Ovary (tissue), 9 donors: ENCODE results near the gene MESD. TPM values are rescaled to one million over a fixed set of nuclear protein-coding genes. Genes with fewer than 3 reads are reported as not detected.
A peak's percentile ranks its signal among the peaks of the same experiment; 100 is the strongest.
"Not testable (repeated sequence)": the region's sequence is repeated elsewhere in the genome, so short reads cannot be mapped to it uniquely, and the experiment has no call there.

Experiments
- DNase-seq, 5 donors: peaks; one replicate each; pipeline ENCODE4 v3.0.0-alpha.2; 2019 to 2020
- H3K27ac ChIP-seq, 2 donors: fragments of 200-600 bp; one replicate each; pipeline versions ENCODE4 v1.5.1 to v1.8.0; 2019 to 2022
- H3K27me3 ChIP-seq: fragments of 200-600 bp; one replicate; pipeline ENCODE4 v1.8.0; 2022
- H3K36me3 ChIP-seq: fragments of 200-600 bp; sonication (generic); one replicate; pipeline ENCODE4 v1.5.1; 2019
- H3K4me1 ChIP-seq: one replicate; pipeline ENCODE4 v1.8.1; 2013; ENCODE audit warnings: mild to moderate bottlenecking, moderate library complexity; ENCODE audit not compliant: insufficient read depth
- H3K4me3 ChIP-seq: fragments of 200-600 bp; sonication (generic); one replicate; pipeline ENCODE4 v1.5.1; 2017
- H3K9me3 ChIP-seq, 2 donors: fragments of 200-600 bp in 1 of 2; sonication (generic) in 1 of 2; one replicate each; pipeline versions ENCODE4 v1.5.1 to v1.8.1; 2013 to 2019; ENCODE audit warnings: mild to moderate bottlenecking in 1 of 2, moderate library complexity in 1 of 2
- CTCF ChIP-seq, 3 donors: fragments of 450-650 bp in 2 of 3; fragments of 200-600 bp in 1 of 3; IDR thresholded peaks; one replicate each; pipeline versions ENCODE4 v1.5.1 to v1.8.0; 2016 to 2022; ENCODE audit warnings: antibody characterized with exemption in 3 of 3, mild to moderate bottlenecking in 1 of 3
- EP300 ChIP-seq: sonication (generic); formaldehyde crosslinking; IDR thresholded peaks from one replicate; pipeline ENCODE4 v1.6.1; 2017; ENCODE audit warnings: antibody characterized with exemption
- POLR2A ChIP-seq: fragments of 450-650 bp; IDR thresholded peaks from one replicate; pipeline ENCODE4 v1.6.1; 2017; ENCODE audit warnings: antibody characterized with exemption, mild to moderate bottlenecking, moderate library complexity
- WGBS, 3 donors: extraction: QIAGEN DNeasy Blood & Tissue Kit in 1 of 3; methylation state at CpG; one replicate each; pipeline versions ENCODE4 v1.1.5 to v1.1.7; 2013 to 2017; 5-methylcytosine and 5-hydroxymethylcytosine counted together
- intact Hi-C, 4 donors: fragments of 100-400 bp; cut with DNase I; formaldehyde crosslinking; loops; one replicate each; pipeline versions ENCODE4 v1.11.0 to v1.15.1; 2022 to 2023
- polyA plus RNA-seq, 2 donors: library from polyadenylated mRNA; stranded (reverse); fragments of 200-250 nt in 1 of 2; fragments of 350-450 nt in 1 of 2; fragmentation: Illumina TruSeq in 1 of 2; extraction: RNeasy Lipid Tissue Mini Kit (QIAGEN cat#74804) in 1 of 2; gene quantifications; one replicate each; pipeline ENCODE4 v1.2.3, GENCODE V29; 2013 to 2014
- total RNA-seq, 7 donors: library from RNA; depleted of rRNA in 2 of 7; stranded (reverse); fragments of >200 nt in 2 of 7; fragmentation: NEBNext Ultra II Directional in 3 of 7; extraction: Animal tissue kit (Norgen Biotek cat#: 25700) in 3 of 7; gene quantifications; one replicate each; pipeline versions ENCODE4 v1.1.0 to v1.2.4, GENCODE V29; 2016 to 2023
- donor health status: DM: no; HTN: no; CAD: no; lungs with moderate emphysema.
- donor health status: DM: no; HTN: no; CAD: no.
- donor health status: Bipolar disorder and iron deficiency.
- donor health status: DM: yes; HTN: yes; CAD: no.
- donor health status: DM: no; HTN: no; CAD: no.
- donor health status: DM: yes; HTN: yes; CAD: no.

Gene MESD
- total and polyA plus RNA-seq, 9 donors: 18.0 to 34.8 (median 29.3) TPM

GRCh38 chr15:80957556-80957955 lies 32.1 kb downstream of the MESD start:
- DNase-seq: no peak
- intact Hi-C loops: no loop called here
- no peak for TF ChIP-seq CTCF (IDR thresholded peaks at IDR 0.05)
- TF ChIP-seq EP300: no peak
- no peak overlapping the region for H3K27ac ChIP-seq
- H3K27me3 ChIP-seq: no peaks in the 10 kb centered on the region
- 78 to 87% (median 80%) methylated on average over 2 of the region's 2 CpGs for WGBS, 3 donors
- peaks cover 6% of the 10 kb centered on the region for H3K4me1 ChIP-seq
- no peaks in the 10 kb centered on the region for H3K36me3 ChIP-seq
- H3K4me3 ChIP-seq: no peak overlapping the region
- H3K9me3 ChIP-seq: no peaks in the 10 kb centered on the region

- H3K4me1 ChIP-seq, H3K9me3 ChIP-seq, DNase-seq, H3K4me3 ChIP-seq, H3K27ac ChIP-seq, H3K36me3 ChIP-seq, H3K27me3 ChIP-seq, intact Hi-C loops: not testable (repeated sequence)
- WGBS, 3 donors: 69 to 82% (median 73%) methylated on average over 19 of the region's 19 CpGs
Observed at GRCh38 chr15:80955571-80956452, 33.8 kb downstream of the MESD start.

- Histone ChIP-seq H3K4me3 (no peak overlapping the region), H3K9me3 (no peaks in the 10 kb centered on the region), H3K4me1 (peaks cover 6% of the 10 kb centered on the region), H3K27ac (no peak overlapping the region), H3K27me3 (no peaks in the 10 kb centered on the region), H3K36me3 (no peaks in the 10 kb centered on the region)
- peak in 1 of 5 donors; percentile 4 for DNase-seq
- WGBS, 3 donors: 95% methylated on average over 9 of the region's 9 CpGs
- TF ChIP-seq CTCF (IDR thresholded peaks at IDR 0.05) (no peak), EP300 (no peak), POLR2A (no peak)
- intact Hi-C loops: no loop called here
Observed at GRCh38 chr15:80953953-80954778, 35.5 kb downstream of the MESD start.

- no peak for TF ChIP-seq POLR2A
- Histone ChIP-seq H3K9me3 (no peaks in the 10 kb centered on the region), H3K27ac (no peak overlapping the region), H3K36me3 (no peaks in the 10 kb centered on the region), H3K4me1 (peaks cover 6% of the 10 kb centered on the region), H3K4me3 (no peak overlapping the region), H3K27me3 (no peaks in the 10 kb centered on the region)
- intact Hi-C loops: no loop called here
- WGBS, 3 donors: 87 to 92% (median 89%) methylated on average over 12 of the region's 12 CpGs
- DNase-seq: peak in 1 of 5 donors; percentile 7
Observed at GRCh38 chr15:80953001-80953952, 36.3 kb downstream of the MESD start.

- peak in 1 of 5 donors; percentile 9 for DNase-seq
- Histone ChIP-seq H3K27me3 (no peaks in the 10 kb centered on the region), H3K36me3 (no peaks in the 10 kb centered on the region), H3K4me1 (peaks cover 6% of the 10 kb centered on the region), H3K9me3 (no peaks in the 10 kb centered on the region), H3K27ac (no peak overlapping the region), H3K4me3 (no peak overlapping the region)
- 67 to 72% (median 72%) methylated on average over 5 of the region's 5 CpGs for WGBS, 3 donors
- no peak for TF ChIP-seq EP300
- TF ChIP-seq CTCF (IDR thresholded peaks at IDR 0.05): no peak
- no peak for TF ChIP-seq POLR2A
- intact Hi-C loops: no loop called here
Observed at GRCh38 chr15:80951941-80952340, 37.7 kb downstream of the MESD start.
